Measurements from ENCODE around the gene TCAP.
"Not testable (repeated sequence)": the region's sequence is repeated elsewhere in the genome, so short reads cannot be mapped to it uniquely, and the experiment has no call there.

The TCAP gene

GRCh38 chr17:39703913-39704312 lies 38.8 kb downstream of the TCAP start:
- DNase-seq (ENCODE audit: low read depth, low spot score) = no peak

GRCh38 chr17:39704821-39705551 lies 39.8 kb downstream of the TCAP start:
- no peak for DNase-seq (ENCODE audit: low read depth, low spot score)

- DNase-seq (ENCODE audit: low read depth, low spot score) = no peak
Observed at GRCh38 chr17:39705786-39706348, 40.7 kb downstream of the TCAP start.

- no peak for DNase-seq (ENCODE audit: low read depth, low spot score)
Observed at GRCh38 chr17:39706383-39706782, 41.2 kb downstream of the TCAP start.

GRCh38 chr17:39706921-39707337 lies 41.8 kb downstream of the TCAP start:
- no peak for DNase-seq (ENCODE audit: low read depth, low spot score)

- no peak for DNase-seq (ENCODE audit: low read depth, low spot score)
Observed at GRCh38 chr17:39709319-39709997, 44.3 kb downstream of the TCAP start.

- DNase-seq (ENCODE audit: low read depth, low spot score) = no peak
Observed at GRCh38 chr17:39709998-39710964, 45.1 kb downstream of the TCAP start.

- not testable (repeated sequence) for DNase-seq (ENCODE audit: low read depth, low spot score)
Observed at GRCh38 chr17:39711071-39711470, 45.9 kb downstream of the TCAP start.

GRCh38 chr17:39711851-39712250 lies 46.7 kb downstream of the TCAP start:
- no peak for DNase-seq (ENCODE audit: low read depth, low spot score)

GRCh38 chr17:39714234-39714633 lies 49.1 kb downstream of the TCAP start:
- DNase-seq (ENCODE audit: low read depth, low spot score) = no peak

GRCh38 chr17:39715375-39716072 lies 50.4 kb downstream of the TCAP start:
- no peak for DNase-seq (ENCODE audit: low read depth, low spot score)

All from iPS DF 19.7 (cell line).